ENCODE measurements around the gene NRG2. TPM values are rescaled to one million over a fixed set of nuclear protein-coding genes. Genes with fewer than 3 reads are reported as not detected.

NRG2 gene
- total and polyA plus RNA-seq, 12 donors, result 1.8 to 16.7 (median 8.4) TPM

DNA sequence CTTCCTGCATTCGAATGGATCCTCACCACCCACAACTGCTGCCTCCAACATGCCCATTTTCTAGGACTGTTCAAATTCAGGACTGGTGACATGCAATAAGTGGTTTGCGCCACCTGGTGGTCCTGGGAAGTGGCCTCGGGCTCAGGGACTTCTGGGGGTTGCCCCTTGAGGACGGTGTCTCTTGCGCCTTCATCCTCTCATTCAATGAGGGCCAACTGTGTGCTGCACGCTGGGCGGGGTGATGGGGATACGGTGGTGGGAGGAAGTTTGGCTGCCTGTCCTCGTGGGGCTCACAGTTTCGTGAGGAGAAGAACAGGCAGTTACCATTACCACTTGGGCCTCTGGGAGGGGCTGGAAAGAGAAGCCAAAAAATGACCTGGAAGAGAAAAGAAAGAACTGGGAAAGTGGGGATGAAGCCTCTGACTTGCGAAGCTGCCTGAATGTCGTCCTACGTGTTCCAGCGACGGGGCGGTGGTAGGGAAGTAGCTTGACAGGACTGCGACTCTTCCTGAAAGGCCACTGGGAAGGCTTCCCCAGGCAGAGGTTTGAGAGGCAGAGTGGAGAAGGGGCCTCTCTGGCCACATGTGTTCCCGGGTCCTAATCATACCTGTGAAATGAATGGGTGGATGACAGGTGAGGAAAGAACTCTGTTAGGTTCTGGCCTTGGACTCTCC is 198.5 kb downstream of the NRG2 start:
- intact Hi-C loops (cut with DNase I), result loop anchor here (5.0 kb wide), 1 partner anchor 57 kb away; no protein-coding TSS in a partner anchor
- H3K9me3 ChIP-seq (replicated peaks in 1 of 3), result no peaks in the 10 kb centered on the region
- peak; percentile 46 to 90 (median 75) for DNase-seq
- H3K36me3 ChIP-seq (replicated peaks in 1 of 2), result no peaks in the 10 kb centered on the region
- H3K27me3 ChIP-seq, result no peaks in the 10 kb centered on the region
- no peaks in the 10 kb centered on the region for H3K4me1 ChIP-seq (replicated peaks in 1 of 2)
- TF ChIP-seq, protein P1, sequence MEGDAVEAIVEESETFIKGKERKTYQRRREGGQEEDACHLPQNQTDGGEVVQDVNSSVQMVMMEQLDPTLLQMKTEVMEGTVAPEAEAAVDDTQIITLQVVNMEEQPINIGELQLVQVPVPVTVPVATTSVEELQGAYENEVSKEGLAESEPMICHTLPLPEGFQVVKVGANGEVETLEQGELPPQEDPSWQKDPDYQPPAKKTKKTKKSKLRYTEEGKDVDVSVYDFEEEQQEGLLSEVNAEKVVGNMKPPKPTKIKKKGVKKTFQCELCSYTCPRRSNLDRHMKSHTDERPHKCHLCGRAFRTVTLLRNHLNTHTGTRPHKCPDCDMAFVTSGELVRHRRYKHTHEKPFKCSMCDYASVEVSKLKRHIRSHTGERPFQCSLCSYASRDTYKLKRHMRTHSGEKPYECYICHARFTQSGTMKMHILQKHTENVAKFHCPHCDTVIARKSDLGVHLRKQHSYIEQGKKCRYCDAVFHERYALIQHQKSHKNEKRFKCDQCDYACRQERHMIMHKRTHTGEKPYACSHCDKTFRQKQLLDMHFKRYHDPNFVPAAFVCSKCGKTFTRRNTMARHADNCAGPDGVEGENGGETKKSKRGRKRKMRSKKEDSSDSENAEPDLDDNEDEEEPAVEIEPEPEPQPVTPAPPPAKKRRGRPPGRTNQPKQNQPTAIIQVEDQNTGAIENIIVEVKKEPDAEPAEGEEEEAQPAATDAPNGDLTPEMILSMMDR (IDR thresholded peaks at IDR 0.05), result peak; percentile 47 to 70 (median 65)
- no peak for TF ChIP-seq POLR2A (IDR thresholded peaks at IDR 0.05)
- no peak overlapping the region for H3K27ac ChIP-seq
- H3K4me3 ChIP-seq, result no peak overlapping the region
- WGBS, 4 donors, result 52 to 59% (median 54%) methylated on average over 17 to 18 of the region's 18 CpGs

DNA sequence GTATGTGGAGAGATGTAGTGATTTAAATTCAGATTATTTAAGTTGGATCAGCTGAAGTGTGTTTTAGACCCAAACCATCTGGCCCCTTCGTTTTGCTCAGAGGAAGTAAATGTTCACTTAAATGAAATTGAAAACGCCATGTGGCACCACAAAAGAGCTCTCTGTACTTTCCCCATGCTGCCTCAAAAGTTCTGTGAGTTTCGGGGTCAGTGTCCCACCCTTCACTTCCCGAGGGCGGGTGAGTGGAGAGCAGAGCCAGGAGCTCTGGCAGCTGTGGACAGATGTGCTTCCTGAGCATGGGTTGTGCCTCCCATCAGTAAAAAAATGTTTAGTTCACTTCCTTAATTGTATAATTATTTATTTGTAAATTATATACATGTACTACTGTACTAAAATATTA is 199.1 kb downstream of the NRG2 start:
- 14 to 60% (median 40%) methylated on average over 5 of the region's 5 CpGs for whole genome bisulfite sequencing, 4 donors

DNA sequence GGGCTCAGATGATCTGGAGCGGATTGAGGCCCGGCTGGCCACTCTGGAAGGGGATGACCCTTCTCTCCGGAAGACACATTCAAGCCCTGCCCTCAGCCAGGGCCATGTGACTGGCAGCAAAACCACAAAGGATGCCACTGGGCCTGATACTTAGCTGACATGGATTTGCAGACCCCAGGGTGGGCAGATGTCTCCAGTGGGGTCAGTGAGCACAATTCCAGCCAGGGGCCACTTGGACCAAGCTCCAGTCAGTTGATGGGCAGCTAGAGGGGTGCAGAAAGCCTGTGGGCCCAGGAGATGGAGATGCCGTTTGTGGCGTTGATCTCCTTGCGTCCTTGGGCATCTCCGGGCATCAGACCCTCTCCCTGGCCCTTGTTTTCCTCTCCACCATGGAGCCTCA is 200.8 kb downstream of the NRG2 start:
- H3K4me1 ChIP-seq (replicated peaks in 1 of 2), result no peaks in the 10 kb centered on the region
- DNase-seq, result no peak

More for the DNA sequence above, 199.1 kb downstream of the NRG2 start:
- no peak for DNase-seq
- Histone ChIP-seq H3K27me3 (no peaks in the 10 kb centered on the region), H3K4me1 (replicated peaks in 1 of 2) (no peaks in the 10 kb centered on the region), H3K4me3 (no peak overlapping the region), H3K36me3 (replicated peaks in 1 of 2) (no peaks in the 10 kb centered on the region), H3K9me3 (replicated peaks in 1 of 3) (no peaks in the 10 kb centered on the region), H3K27ac (no peak overlapping the region)
- intact Hi-C loops (cut with DNase I), result loop anchor here (5.0 kb wide), 1 partner anchor 57 kb away; no protein-coding TSS in a partner anchor
- TF ChIP-seq, protein P1 (IDR thresholded peaks at IDR 0.05), result no peak
- no peak for TF ChIP-seq POLR2A (IDR thresholded peaks at IDR 0.05)

DNA sequence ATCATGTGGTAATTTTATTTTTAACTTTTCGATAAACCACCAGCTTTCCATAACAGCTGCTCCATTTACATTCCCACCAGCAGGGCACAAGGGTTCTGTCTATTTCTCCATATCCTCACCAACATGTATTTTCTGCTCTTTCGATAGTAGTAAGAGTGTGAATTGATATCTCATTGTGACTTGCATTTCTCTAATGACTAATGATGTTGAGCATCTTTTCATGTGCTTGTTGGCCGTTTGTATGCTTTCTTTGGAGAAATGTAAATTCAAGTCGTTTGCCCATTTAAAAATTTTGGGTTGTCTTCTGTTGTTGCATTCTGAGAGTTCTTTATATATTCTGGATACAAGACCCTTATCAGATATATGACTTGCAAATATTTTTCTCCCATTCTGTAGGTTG is 201.6 kb downstream of the NRG2 start:
- TF ChIP-seq POLR2A (IDR thresholded peaks at IDR 0.05), result no peak
- TF ChIP-seq, protein P1 (IDR thresholded peaks at IDR 0.05), result no peak
- H3K9me3 ChIP-seq (replicated peaks in 1 of 3), result no peaks in the 10 kb centered on the region
- intact Hi-C loops (cut with DNase I), result loop anchor here (5.0 kb wide), 1 partner anchor 54 kb away; no protein-coding TSS in a partner anchor

More for the DNA sequence above, 200.8 kb downstream of the NRG2 start:
- 84 to 90% (median 88%) methylated on average over 7 of the region's 7 CpGs for WGBS, 4 donors
- Histone ChIP-seq H3K27ac (no peak overlapping the region), H3K4me3 (no peak overlapping the region), H3K27me3 (no peaks in the 10 kb centered on the region), H3K9me3 (replicated peaks in 1 of 3) (no peaks in the 10 kb centered on the region), H3K36me3 (replicated peaks in 1 of 2) (no peaks in the 10 kb centered on the region)
- TF ChIP-seq POLR2A (IDR thresholded peaks at IDR 0.05), result no peak
- TF ChIP-seq, protein P1 (IDR thresholded peaks at IDR 0.05), result no peak
- intact Hi-C loops (cut with DNase I), result loop anchor here (5.0 kb wide), 1 partner anchor 55 kb away; no protein-coding TSS in a partner anchor

More for the DNA sequence above, 201.6 kb downstream of the NRG2 start:
- no peak for DNase-seq
- no peaks in the 10 kb centered on the region for H3K27me3 ChIP-seq
- no peaks in the 10 kb centered on the region for H3K36me3 ChIP-seq (replicated peaks in 1 of 2)
- no peak overlapping the region for H3K27ac ChIP-seq
- no peak overlapping the region for H3K4me3 ChIP-seq
- 73 to 81% (median 79%) methylated on average over 4 of the region's 4 CpGs for WGBS, 4 donors
- H3K4me1 ChIP-seq (replicated peaks in 1 of 2), result no peaks in the 10 kb centered on the region

Data from adrenal gland (tissue), 12 donors.